PC-3 (cell line): ENCODE results near the gene FOXK2. TPM values are rescaled to one million over a fixed set of nuclear protein-coding genes. Genes with fewer than 3 reads are reported as not detected.

Source experiments
- ATAC-seq: fragments of 200-7000 bp; cut with Tn5 transposase; 2 replicates; pipeline ENCODE4 v1.9.1; 2020; ENCODE audit warnings: mild to moderate bottlenecking, moderate library complexity
- BruUV-seq: library from RNA; stranded (reverse); fragments of 400-500 nt; replicated peaks from 2 replicates; lab custom pipeline; 2021; lab: Mats Ljungman, UMichigan
- CTCF ChIA-PET: fragments of 300-600 bp; sonication (Branson Sonifier 250); formaldehyde crosslinking; loops from one replicate; lab custom pipeline; 2022; ENCODE audit warnings: antibody characterized with exemption; lab: Charles Lee
- POLR2A ChIA-PET: fragments of 300-600 bp; sonication (Branson Sonifier 250); formaldehyde crosslinking; loops from one replicate; lab custom pipeline; 2022; ENCODE audit warnings: antibody characterized with exemption; ENCODE audit not compliant: unreplicated experiment; lab: Charles Lee
- DNase-seq: peaks from one replicate; pipeline ENCODE4 v3.0.0-alpha.2; 2015
- H2AFZ ChIP-seq: fragments of 300-600 bp; sonication (generic); 2 replicates; pipeline ENCODE4 v1.6.0; 2016; ENCODE audit warnings: antibody characterized with exemption, low read length
- H3F3A ChIP-seq: fragments of 300-600 bp; sonication (generic); one replicate; pipeline ENCODE4 v1.6.0; 2017; ENCODE audit warnings: antibody characterized with exemption, low read length, control low read depth, mild to moderate bottlenecking; ENCODE audit not compliant: unreplicated experiment
- H3K27ac ChIP-seq: fragments of 300-600 bp; sonication (generic); 2 replicates; pipeline ENCODE4 v1.5.1; 2016; ENCODE audit warnings: mild to moderate bottlenecking, low read length
- H3K27me3 ChIP-seq: fragments of 300-600 bp; sonication (generic); 2 replicates; pipeline ENCODE4 v1.6.1; 2016; ENCODE audit warnings: low read length, mixed read lengths
- H3K36me3 ChIP-seq: fragments of 300-600 bp; sonication (generic); 2 replicates; pipeline ENCODE4 v1.6.1; 2016; ENCODE audit warnings: low read depth, mixed run types, low read length, mixed read lengths
- H3K4me1 ChIP-seq: fragments of 300-600 bp; sonication (generic); 2 replicates; pipeline ENCODE4 v1.5.1; 2016; ENCODE audit warnings: low read length; ENCODE audit not compliant: insufficient read depth
- H3K4me2 ChIP-seq: fragments of 300-600 bp; sonication (generic); 2 replicates; pipeline ENCODE4 v1.6.0; 2016; ENCODE audit warnings: low read length
- H3K4me3 ChIP-seq: fragments of 300-600 bp; sonication (generic); 2 replicates; pipeline ENCODE4 v1.5.1; 2016; ENCODE audit warnings: mild to moderate bottlenecking, low read length, mixed read lengths
- H3K79me2 ChIP-seq: fragments of 300-600 bp; sonication (generic); 2 replicates; pipeline ENCODE4 v1.6.1; 2017; ENCODE audit warnings: low read length, mixed read lengths
- H3K9ac ChIP-seq: fragments of 300-600 bp; sonication (generic); 2 replicates; pipeline ENCODE4 v1.6.0; 2016; ENCODE audit warnings: mild to moderate bottlenecking, low read length
- H3K9me2 ChIP-seq: fragments of 300-600 bp; sonication (generic); replicated peaks from 2 replicates; pipeline ENCODE4 v1.6.1; 2016; ENCODE audit warnings: mixed run types, low read length, mixed read lengths
- H3K9me3 ChIP-seq: fragments of 300-600 bp; sonication (generic); 2 replicates; pipeline ENCODE4 v1.6.1; 2016; ENCODE audit warnings: low read length, mixed read lengths
- H4K20me1 ChIP-seq: fragments of 300-600 bp; sonication (generic); 2 replicates; pipeline ENCODE4 v1.6.1; 2016; ENCODE audit warnings: low read length, mixed read lengths
- EZH2 ChIP-seq: fragments of 300-600 bp; sonication (generic); IDR thresholded peaks from one replicate; pipeline ENCODE4 v1.6.1; 2017; ENCODE audit warnings: antibody characterized with exemption, mild to moderate bottlenecking, low read length; ENCODE audit not compliant: unreplicated experiment
- EZH2phosphoT487 ChIP-seq: fragments of 300-600 bp; sonication (generic); IDR thresholded peaks from 2 replicates; pipeline ENCODE4 v1.6.1; 2018; ENCODE audit warnings: mild to moderate bottlenecking, antibody characterized with exemption, low read length, borderline replicate concordance
- intact Hi-C: fragments of 100-400 bp; cut with micrococcal nuclease; formaldehyde crosslinking; loops from 2 replicates; pipeline ENCODE4 v1.9.0; 2023
- total RNA-seq: library from RNA; depleted of rRNA; stranded (reverse); fragments of >200 nt; gene quantifications from 2 replicates; pipeline ENCODE4 v1.2.3, GENCODE V29; 2014
- TF ChIP-seq, protein P1 (sequence below): fragments of 300-600 bp; sonication (generic); conservative IDR thresholded peaks from 2 replicates; pipeline ENCODE4 v1.5.1; 2017; ENCODE audit warnings: antibody characterized with exemption, low read depth, mild to moderate bottlenecking, low read length

FOXK2 gene
- total RNA-seq, 1 experiment from 2014 or later, result 60.5 TPM

DNA sequence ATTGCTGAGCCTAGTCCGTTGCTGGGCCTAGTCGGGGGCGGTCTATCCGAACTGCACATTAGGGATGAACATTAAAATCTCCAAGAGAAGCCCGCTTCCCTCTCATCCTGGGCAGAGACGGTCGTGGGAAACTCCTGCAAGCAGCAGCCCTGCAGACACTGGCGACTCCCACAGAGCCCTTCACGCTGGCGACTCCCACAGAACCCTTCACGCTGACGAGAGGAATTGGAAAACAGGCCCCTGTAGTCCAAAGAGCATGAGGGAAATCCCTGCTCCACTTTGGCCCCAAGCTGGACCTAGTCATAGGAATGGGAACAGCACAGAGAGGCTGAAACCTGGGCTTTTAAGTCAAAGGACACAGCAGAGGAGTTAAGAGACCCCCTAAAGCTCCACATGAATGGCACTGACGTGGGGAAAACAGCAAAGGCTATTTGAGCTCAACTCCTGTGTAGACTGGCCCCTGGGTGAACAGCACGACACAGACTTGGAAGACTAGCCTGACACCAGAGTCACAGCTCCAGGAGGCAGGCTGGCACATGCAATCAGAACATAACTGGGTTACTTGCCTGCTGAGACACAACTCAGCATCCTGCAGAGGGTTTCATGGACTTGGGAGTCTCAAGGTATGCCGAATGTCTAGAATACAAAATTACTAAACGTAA is 86.5 kb downstream of the FOXK2 start:
- ChIA-PET CTCF (no interaction called here), POLR2A (no interaction called here)
- DNase-seq, result no peak
- ATAC-seq, result no peak
- Histone ChIP-seq H3K27me3 (no peaks in the 10 kb centered on the region), H3K4me1 (no peaks in the 10 kb centered on the region), H3K79me2 (no peaks in the 10 kb centered on the region), H3K27ac (no peak overlapping the region), H4K20me1 (no peaks in the 10 kb centered on the region), H3K36me3 (peaks cover 35% of the 10 kb centered on the region), H3K9ac (no peak overlapping the region), H3K4me2 (no peak overlapping the region), H2AFZ (no peak overlapping the region), H3K4me3 (no peak overlapping the region), H3F3A (peaks cover 5% of the 10 kb centered on the region), H3K9me3 (no peaks in the 10 kb centered on the region), H3K9me2 (no peaks in the 10 kb centered on the region)
- no TSS peak for BruUV-seq
- TF ChIP-seq EZH2 (no peak), EZH2phosphoT487 (no peak)
- TF ChIP-seq, protein P1, sequence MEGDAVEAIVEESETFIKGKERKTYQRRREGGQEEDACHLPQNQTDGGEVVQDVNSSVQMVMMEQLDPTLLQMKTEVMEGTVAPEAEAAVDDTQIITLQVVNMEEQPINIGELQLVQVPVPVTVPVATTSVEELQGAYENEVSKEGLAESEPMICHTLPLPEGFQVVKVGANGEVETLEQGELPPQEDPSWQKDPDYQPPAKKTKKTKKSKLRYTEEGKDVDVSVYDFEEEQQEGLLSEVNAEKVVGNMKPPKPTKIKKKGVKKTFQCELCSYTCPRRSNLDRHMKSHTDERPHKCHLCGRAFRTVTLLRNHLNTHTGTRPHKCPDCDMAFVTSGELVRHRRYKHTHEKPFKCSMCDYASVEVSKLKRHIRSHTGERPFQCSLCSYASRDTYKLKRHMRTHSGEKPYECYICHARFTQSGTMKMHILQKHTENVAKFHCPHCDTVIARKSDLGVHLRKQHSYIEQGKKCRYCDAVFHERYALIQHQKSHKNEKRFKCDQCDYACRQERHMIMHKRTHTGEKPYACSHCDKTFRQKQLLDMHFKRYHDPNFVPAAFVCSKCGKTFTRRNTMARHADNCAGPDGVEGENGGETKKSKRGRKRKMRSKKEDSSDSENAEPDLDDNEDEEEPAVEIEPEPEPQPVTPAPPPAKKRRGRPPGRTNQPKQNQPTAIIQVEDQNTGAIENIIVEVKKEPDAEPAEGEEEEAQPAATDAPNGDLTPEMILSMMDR, result no peak
- intact Hi-C loops, result no loop called here

DNA sequence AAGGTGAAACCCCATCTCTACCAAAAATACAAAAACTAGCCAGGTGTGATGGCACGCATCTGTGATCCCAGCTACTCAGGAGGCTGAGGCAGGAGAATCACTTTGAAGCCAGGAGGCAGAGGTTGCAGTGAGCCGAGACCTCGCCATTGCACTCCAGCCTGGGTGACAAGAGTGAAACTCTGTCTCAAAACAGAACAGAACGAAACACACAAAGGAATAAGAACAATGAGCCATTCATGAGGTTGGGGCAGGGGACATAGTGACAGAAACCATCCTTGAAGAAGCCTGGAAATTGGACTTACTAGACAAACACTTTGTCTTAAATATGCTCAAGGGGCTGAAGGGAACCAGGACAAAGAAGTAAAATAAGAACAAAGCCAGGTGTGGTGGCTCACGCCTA is 89.3 kb downstream of the FOXK2 start:
- no peak for ATAC-seq
- no TSS peak for BruUV-seq
- H3K27me3 ChIP-seq, result no peaks in the 10 kb centered on the region
- no peak overlapping the region for H3K4me2 ChIP-seq
- no peak overlapping the region for H3K9ac ChIP-seq
- H3K4me1 ChIP-seq, result no peaks in the 10 kb centered on the region
- H3K36me3 ChIP-seq, result peaks cover 15% of the 10 kb centered on the region
- H4K20me1 ChIP-seq, result no peaks in the 10 kb centered on the region
- no peak overlapping the region for H3K4me3 ChIP-seq
- TF ChIP-seq EZH2 (no peak), EZH2phosphoT487 (no peak)
- TF ChIP-seq, protein P1, result no peak
- POLR2A ChIA-PET, result no interaction called here
- no peaks in the 10 kb centered on the region for H3K79me2 ChIP-seq
- no peak overlapping the region for H2AFZ ChIP-seq
- no peak for DNase-seq
- H3K9me2 ChIP-seq, result no peaks in the 10 kb centered on the region
- peaks cover 5% of the 10 kb centered on the region for H3F3A ChIP-seq
- CTCF ChIA-PET, result no interaction called here
- H3K27ac ChIP-seq, result no peak overlapping the region
- no peaks in the 10 kb centered on the region for H3K9me3 ChIP-seq
- intact Hi-C loops, result no loop called here

DNA sequence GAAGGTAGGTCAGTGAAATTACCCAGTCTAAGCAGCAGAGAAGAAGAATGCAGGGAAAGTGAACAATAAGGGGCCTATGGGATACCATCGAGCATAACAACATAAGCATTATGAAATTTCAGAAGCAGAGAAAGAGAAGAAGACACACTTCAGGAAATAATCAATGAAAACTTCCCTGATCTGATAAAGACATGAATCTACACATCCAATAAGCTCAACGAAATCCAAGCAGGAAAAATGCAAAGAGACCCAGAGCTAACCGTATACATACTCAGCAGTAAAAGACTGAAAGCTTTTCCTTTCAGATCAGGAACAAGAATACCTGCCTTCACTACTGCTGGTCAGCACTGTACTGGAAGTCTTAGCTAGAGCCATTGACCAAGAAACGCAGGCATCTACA is 90.1 kb downstream of the FOXK2 start:
- H3K9me3 ChIP-seq, result no peaks in the 10 kb centered on the region
- no peaks in the 10 kb centered on the region for H3K4me1 ChIP-seq
- POLR2A ChIA-PET, result no interaction called here
- H3K27ac ChIP-seq, result no peak overlapping the region
- DNase-seq, result no peak
- H3K27me3 ChIP-seq, result no peaks in the 10 kb centered on the region
- TF ChIP-seq, protein P1, result no peak
- TF ChIP-seq EZH2phosphoT487 (no peak), EZH2 (no peak)
- intact Hi-C loops, result no loop called here
- H3K79me2 ChIP-seq, result no peaks in the 10 kb centered on the region
- H4K20me1 ChIP-seq, result no peaks in the 10 kb centered on the region
- H3K4me3 ChIP-seq, result no peak overlapping the region
- peaks cover 5% of the 10 kb centered on the region for H3F3A ChIP-seq
- H3K9me2 ChIP-seq, result no peaks in the 10 kb centered on the region
- H2AFZ ChIP-seq, result no peak overlapping the region
- H3K36me3 ChIP-seq, result peaks cover 10% of the 10 kb centered on the region
- no peak overlapping the region for H3K9ac ChIP-seq
- H3K4me2 ChIP-seq, result no peak overlapping the region
- CTCF ChIA-PET, result no interaction called here
- BruUV-seq, result no TSS peak
- no peak for ATAC-seq
